ENCODE results near the gene ZNF469.

The ZNF469 gene

GRCh38 chr16:88378401-88378800 lies 4.4 kb upstream of the ZNF469 start:
- H3K4me3 ChIP-seq (ENCODE audit: control insufficient read depth, low read depth, low read length), result no peak overlapping the region
- TF ChIP-seq CTCF (IDR thresholded peaks at IDR 0.05; ENCODE audit: control insufficient read depth, insufficient read depth, low read depth, low read length, missing control alignments), result no peak
- no peak for DNase-seq (ENCODE audit: low read depth)

- DNase-seq (ENCODE audit: low read depth), result no peak
- H3K4me3 ChIP-seq (ENCODE audit: control insufficient read depth, low read depth, low read length), result no peak overlapping the region
- TF ChIP-seq CTCF (IDR thresholded peaks at IDR 0.05; ENCODE audit: control insufficient read depth, insufficient read depth, low read depth, low read length, missing control alignments), result no peak
Observed at GRCh38 chr16:88378836-88379693, 3.7 kb upstream of the ZNF469 start.

- TF ChIP-seq CTCF (IDR thresholded peaks at IDR 0.05; ENCODE audit: control insufficient read depth, insufficient read depth, low read depth, low read length, missing control alignments), result no peak
- no peak for DNase-seq (ENCODE audit: low read depth)
- no peak overlapping the region for H3K4me3 ChIP-seq (ENCODE audit: control insufficient read depth, low read depth, low read length)
Observed at GRCh38 chr16:88379694-88380040, 3.1 kb upstream of the ZNF469 start.

- no peak for TF ChIP-seq CTCF (IDR thresholded peaks at IDR 0.05; ENCODE audit: control insufficient read depth, insufficient read depth, low read depth, low read length, missing control alignments)
- DNase-seq (ENCODE audit: low read depth), result no peak
- H3K4me3 ChIP-seq (ENCODE audit: control insufficient read depth, low read depth, low read length), result no peak overlapping the region
Observed at GRCh38 chr16:88380099-88380498, 2.7 kb upstream of the ZNF469 start.

- H3K4me3 ChIP-seq (ENCODE audit: control insufficient read depth, low read depth, low read length), result no peak overlapping the region
- no peak for DNase-seq (ENCODE audit: low read depth)
- TF ChIP-seq CTCF (IDR thresholded peaks at IDR 0.05; ENCODE audit: control insufficient read depth, insufficient read depth, low read depth, low read length, missing control alignments), result no peak
Observed at GRCh38 chr16:88380619-88381018, 2.1 kb upstream of the ZNF469 start.

GRCh38 chr16:88381820-88382451 lies 823 bp upstream of the ZNF469 start:
- H3K4me3 ChIP-seq (ENCODE audit: control insufficient read depth, low read depth, low read length), result no peak overlapping the region
- TF ChIP-seq CTCF (IDR thresholded peaks at IDR 0.05; ENCODE audit: control insufficient read depth, insufficient read depth, low read depth, low read length, missing control alignments), result no peak
- no peak for DNase-seq (ENCODE audit: low read depth)
